WTC11 (cell line): ENCODE results near the gene TFAP2E. TPM values are rescaled to one million over a fixed set of nuclear protein-coding genes. Genes with fewer than 3 reads are reported as not detected.

Experiments used
- ATAC-seq: fragments of 200-7000 bp; cut with Tn5 transposase; 2 replicates; pipeline ENCODE4 v1.10.0; 2021; ENCODE audit warnings: mild to moderate bottlenecking, moderate library complexity
- CTCF ChIA-PET: fragments of 300-600 bp; sonication (Branson Sonifier 250); formaldehyde crosslinking; loops from one replicate; lab custom pipeline; 2021; ENCODE audit warnings: antibody characterized with exemption; lab: Charles Lee
- POLR2A ChIA-PET: fragments of 350-600 bp; sonication (Branson Sonifier 250); formaldehyde crosslinking; loops from one replicate; lab custom pipeline; 2021; ENCODE audit warnings: antibody characterized with exemption; lab: Charles Lee
- DNase-seq: peaks from one replicate; pipeline ENCODE4 v3.0.0; 2021; ENCODE audit warnings: low spot score
- H3K27ac Mint-ChIP-seq: 2 replicates; pipeline ENCODE4 v1.8.0; 2021; ENCODE audit warnings: mixed read lengths
- H3K27me3 Mint-ChIP-seq: 2 replicates; pipeline ENCODE4 v1.8.0; 2021; ENCODE audit warnings: low read depth, mild to moderate bottlenecking, moderate library complexity, mixed read lengths
- H3K36me3 Mint-ChIP-seq: 2 replicates; pipeline ENCODE4 v1.8.0; 2021; ENCODE audit warnings: mixed read lengths
- H3K4me1 Mint-ChIP-seq: 2 replicates; pipeline ENCODE4 v1.8.0; 2022; ENCODE audit warnings: mixed read lengths
- H3K4me3 Mint-ChIP-seq: 2 replicates; pipeline ENCODE4 v1.8.0; 2021; ENCODE audit warnings: mild to moderate bottlenecking, moderate library complexity, mixed read lengths
- H3K9me3 Mint-ChIP-seq: 2 replicates; pipeline ENCODE4 v1.8.0; 2021; ENCODE audit warnings: mixed read lengths
- FOXK1 ChIP-seq: sonication (generic); formaldehyde crosslinking; IDR thresholded peaks from 2 replicates; pipeline ENCODE4 v1.8.0; 2022; ENCODE audit warnings: mild to moderate bottlenecking, moderate library complexity, missing genetic modification reagents
- HMGXB4 ChIP-seq: sonication (generic); formaldehyde crosslinking; IDR thresholded peaks from 2 replicates; pipeline ENCODE4 v1.8.1; 2023; ENCODE audit warnings: mild to moderate bottlenecking, moderate library complexity, missing genetic modification reagents
- IRF2 ChIP-seq: sonication (generic); formaldehyde crosslinking; IDR thresholded peaks from 2 replicates; pipeline ENCODE4 v1.8.0; 2022; ENCODE audit warnings: low read depth, missing genetic modification reagents, borderline replicate concordance
- NR2C2 ChIP-seq: sonication (generic); formaldehyde crosslinking; IDR thresholded peaks from 2 replicates; pipeline ENCODE4 v1.8.0; 2022; ENCODE audit warnings: mild to moderate bottlenecking, missing genetic modification reagents
- PREB ChIP-seq: sonication (generic); formaldehyde crosslinking; IDR thresholded peaks from 2 replicates; pipeline ENCODE4 v1.8.1; 2022; ENCODE audit warnings: mild to moderate bottlenecking, missing genetic modification reagents, moderate library complexity, borderline replicate concordance
- RORB ChIP-seq: fragments of 250-450 bp; sonication (Bioruptor Pico); IDR thresholded peaks from 2 replicates; pipeline ENCODE4 v1.9.0; 2021; ENCODE audit warnings: mild to moderate bottlenecking
- SMAD4 ChIP-seq: sonication (generic); formaldehyde crosslinking; IDR thresholded peaks from 2 replicates; pipeline ENCODE4 v1.8.0; 2022; ENCODE audit warnings: mild to moderate bottlenecking, missing genetic modification reagents
- ZBTB21 ChIP-seq: sonication (generic); formaldehyde crosslinking; IDR thresholded peaks from 2 replicates; pipeline ENCODE4 v1.8.1; 2023; ENCODE audit warnings: mild to moderate bottlenecking, missing genetic modification reagents, borderline replicate concordance
- ZNF281 ChIP-seq: sonication (generic); formaldehyde crosslinking; IDR thresholded peaks from 2 replicates; pipeline ENCODE4 v1.8.0; 2023; ENCODE audit warnings: mild to moderate bottlenecking, missing genetic modification reagents
- total RNA-seq: library from RNA; stranded (reverse); gene quantifications from 3 replicates; pipeline ENCODE4 v1.2.3, GENCODE V29; 2021
- TF ChIP-seq, protein P1 (sequence below): fragments of 250-450 bp; sonication (Bioruptor Pico); IDR thresholded peaks from 2 replicates; pipeline ENCODE4 v2.1.2; 2022; ENCODE audit warnings: mild to moderate bottlenecking, moderate library complexity
- TF ChIP-seq, protein P2 (sequence below): fragments of 250-450 bp; sonication (Bioruptor Pico); IDR thresholded peaks from 2 replicates; pipeline ENCODE4 v1.9.0; 2021; ENCODE audit warnings: mild to moderate bottlenecking

Gene TFAP2E
- total RNA-seq, 1 experiment from 2014 or later, result 1.7 TPM

- ChIA-PET CTCF (interaction anchor here (0.6 to 2.0 kb wide), 4 partner anchors 10 to 362 kb away, joined by 3 to 10 read pairs (median 5); no protein-coding TSS in a partner anchor), POLR2A (interaction anchor here (0.6 to 0.9 kb wide), 2 partner anchors 114 to 192 kb away, joined by 3 to 5 read pairs; no protein-coding TSS in a partner anchor)
- ATAC-seq, result peak; percentile 1; the same call in 1 of the 2 replicates
- TF ChIP-seq ZBTB21 (CRISPR knock-in tag), result no peak
- H3K9me3 Mint-ChIP-seq, result no peaks in the 10 kb centered on the region
- DNase-seq, result peak; percentile 49
- H3K36me3 Mint-ChIP-seq, result peaks cover 17% of the 10 kb centered on the region
- peaks cover 35% of the 10 kb centered on the region for H3K4me1 Mint-ChIP-seq
- no peaks in the 10 kb centered on the region for H3K27me3 Mint-ChIP-seq
- peak overlapping the region; percentile 96 for H3K27ac Mint-ChIP-seq
- peak overlapping the region; percentile 98 for H3K4me3 Mint-ChIP-seq
These were observed 14.5 kb upstream of the TFAP2E start for GRCh38 chr1:35558374-35559316.

- no peak for DNase-seq
- no peaks in the 10 kb centered on the region for H3K9me3 Mint-ChIP-seq
- no peak for ATAC-seq
- TF ChIP-seq, protein P1, sequence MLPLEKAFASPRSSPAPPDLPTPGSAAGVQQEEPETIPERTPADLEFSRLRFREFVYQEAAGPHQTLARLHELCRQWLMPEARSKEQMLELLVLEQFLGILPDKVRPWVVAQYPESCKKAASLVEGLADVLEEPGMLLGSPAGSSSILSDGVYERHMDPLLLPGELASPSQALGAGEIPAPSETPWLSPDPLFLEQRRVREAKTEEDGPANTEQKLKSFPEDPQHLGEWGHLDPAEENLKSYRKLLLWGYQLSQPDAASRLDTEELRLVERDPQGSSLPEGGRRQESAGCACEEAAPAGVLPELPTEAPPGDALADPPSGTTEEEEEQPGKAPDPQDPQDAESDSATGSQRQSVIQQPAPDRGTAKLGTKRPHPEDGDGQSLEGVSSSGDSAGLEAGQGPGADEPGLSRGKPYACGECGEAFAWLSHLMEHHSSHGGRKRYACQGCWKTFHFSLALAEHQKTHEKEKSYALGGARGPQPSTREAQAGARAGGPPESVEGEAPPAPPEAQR, result no peak
- TF ChIP-seq RORB (CRISPR knock-in tag) (no peak), PREB (CRISPR knock-in tag) (no peak), FOXK1 (CRISPR knock-in tag) (no peak)
- ChIA-PET POLR2A (interaction anchor here (0.9 kb wide), 1 partner anchor 115 kb away, joined by 3 read pairs; no protein-coding TSS in a partner anchor), CTCF (interaction anchor here (0.6 to 2.0 kb wide), 4 partner anchors 9 to 362 kb away, joined by 3 to 10 read pairs (median 5); no protein-coding TSS in a partner anchor)
- H3K36me3 Mint-ChIP-seq, result peaks cover 23% of the 10 kb centered on the region
- H3K27ac Mint-ChIP-seq, result peak overlapping the region; percentile 22; the same call in 1 of the 2 replicates
- H3K4me3 Mint-ChIP-seq, result peak overlapping the region; percentile 98; the same call in 1 of the 2 replicates
- H3K4me1 Mint-ChIP-seq, result peaks cover 28% of the 10 kb centered on the region
- no peaks in the 10 kb centered on the region for H3K27me3 Mint-ChIP-seq
These were observed 13.7 kb upstream of the TFAP2E start for GRCh38 chr1:35559317-35559944.

- ChIA-PET POLR2A (no interaction called here), CTCF (interaction anchor here (1.2 to 2.0 kb wide), 2 partner anchors 8 to 110 kb away, joined by 4 to 10 read pairs; no protein-coding TSS in a partner anchor)
- Mint-ChIP-seq H3K27me3 (no peaks in the 10 kb centered on the region), H3K4me1 (peaks cover 18% of the 10 kb centered on the region), H3K27ac (peak overlapping the region; percentile 27; the same call in 1 of the 2 replicates), H3K4me3 (no peak overlapping the region), H3K36me3 (peaks cover 26% of the 10 kb centered on the region), H3K9me3 (no peaks in the 10 kb centered on the region)
- no peak for DNase-seq
- no peak for ATAC-seq
- no peak for TF ChIP-seq IRF2 (CRISPR knock-in tag)
- no peak for TF ChIP-seq SMAD4 (CRISPR knock-in tag)
- TF ChIP-seq ZNF281, result no peak
- no peak for TF ChIP-seq NR2C2 (CRISPR knock-in tag)
- TF ChIP-seq HMGXB4 (CRISPR knock-in tag), result no peak
- TF ChIP-seq, protein P2, sequence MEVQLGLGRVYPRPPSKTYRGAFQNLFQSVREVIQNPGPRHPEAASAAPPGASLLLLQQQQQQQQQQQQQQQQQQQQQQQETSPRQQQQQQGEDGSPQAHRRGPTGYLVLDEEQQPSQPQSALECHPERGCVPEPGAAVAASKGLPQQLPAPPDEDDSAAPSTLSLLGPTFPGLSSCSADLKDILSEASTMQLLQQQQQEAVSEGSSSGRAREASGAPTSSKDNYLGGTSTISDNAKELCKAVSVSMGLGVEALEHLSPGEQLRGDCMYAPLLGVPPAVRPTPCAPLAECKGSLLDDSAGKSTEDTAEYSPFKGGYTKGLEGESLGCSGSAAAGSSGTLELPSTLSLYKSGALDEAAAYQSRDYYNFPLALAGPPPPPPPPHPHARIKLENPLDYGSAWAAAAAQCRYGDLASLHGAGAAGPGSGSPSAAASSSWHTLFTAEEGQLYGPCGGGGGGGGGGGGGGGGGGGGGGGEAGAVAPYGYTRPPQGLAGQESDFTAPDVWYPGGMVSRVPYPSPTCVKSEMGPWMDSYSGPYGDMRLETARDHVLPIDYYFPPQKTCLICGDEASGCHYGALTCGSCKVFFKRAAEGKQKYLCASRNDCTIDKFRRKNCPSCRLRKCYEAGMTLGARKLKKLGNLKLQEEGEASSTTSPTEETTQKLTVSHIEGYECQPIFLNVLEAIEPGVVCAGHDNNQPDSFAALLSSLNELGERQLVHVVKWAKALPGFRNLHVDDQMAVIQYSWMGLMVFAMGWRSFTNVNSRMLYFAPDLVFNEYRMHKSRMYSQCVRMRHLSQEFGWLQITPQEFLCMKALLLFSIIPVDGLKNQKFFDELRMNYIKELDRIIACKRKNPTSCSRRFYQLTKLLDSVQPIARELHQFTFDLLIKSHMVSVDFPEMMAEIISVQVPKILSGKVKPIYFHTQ, result no peak
These were observed 12.6 kb upstream of the TFAP2E start for GRCh38 chr1:35560256-35561225.
